Measurements from ENCODE around the gene POPDC2.

- TF ChIP-seq GATA2 (IDR thresholded peaks at IDR 0.05; ENCODE audit: low read depth, low read length) = no peak
- no peak for TF ChIP-seq GATA3 (IDR thresholded peaks at IDR 0.05; ENCODE audit: low read depth, low read length)
These were observed 34.8 kb downstream of the POPDC2 start for GRCh38 chr3:119625451-119626153.
